NCI-H82 treated with DMSO at 0.1 percent for 48 hours (cell line): ENCODE measurements around the gene EIF2B1.

ENCODE experiments used
- DNase-seq: peaks from one replicate; lab custom pipeline; 2025; ENCODE audit not compliant: unreplicated experiment; lab: John Stamatoyannopoulos, UW

The EIF2B1 gene

GRCh38 chr12:123633379-123634141 is at the start of gene EIF2B1, which contains the start of gene GTF2H3:
Gene EIF2B1, minus strand, starts transcription at chr12:123633686. Its CDS starts 129 bp downstream, at chr12:123633557.
Gene GTF2H3, plus strand, starts transcription at chr12:123633829. Its CDS starts 31 bp downstream, at chr12:123633860.
- DNase-seq = peak; percentile 93

DNA sequence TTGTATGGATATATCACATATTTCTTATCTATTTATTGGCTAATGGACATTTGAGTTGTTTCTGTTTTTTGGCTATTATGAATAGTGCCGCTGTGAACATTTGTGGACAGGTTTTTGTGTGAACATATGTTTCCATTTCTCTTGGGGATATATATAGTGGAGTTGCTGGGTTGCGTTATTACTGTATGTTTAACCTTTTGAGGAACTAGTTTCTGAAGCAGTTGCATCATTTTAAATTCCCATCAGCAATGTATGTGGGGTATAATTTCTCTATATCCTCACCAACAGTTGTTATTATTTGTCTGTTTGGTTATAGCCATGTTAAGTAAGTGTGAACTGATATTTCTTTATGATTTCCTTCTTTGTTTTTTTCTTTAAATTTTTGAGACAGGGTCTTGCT is 48.1 kb upstream of the EIF2B1 start:
- no peak for DNase-seq

- DNase-seq = no peak
Observed at GRCh38 chr12:123678981-123679380, 45.5 kb upstream of the EIF2B1 start.

- no peak for DNase-seq
Observed at GRCh38 chr12:123676616-123677320, 43.3 kb upstream of the EIF2B1 start.

DNA sequence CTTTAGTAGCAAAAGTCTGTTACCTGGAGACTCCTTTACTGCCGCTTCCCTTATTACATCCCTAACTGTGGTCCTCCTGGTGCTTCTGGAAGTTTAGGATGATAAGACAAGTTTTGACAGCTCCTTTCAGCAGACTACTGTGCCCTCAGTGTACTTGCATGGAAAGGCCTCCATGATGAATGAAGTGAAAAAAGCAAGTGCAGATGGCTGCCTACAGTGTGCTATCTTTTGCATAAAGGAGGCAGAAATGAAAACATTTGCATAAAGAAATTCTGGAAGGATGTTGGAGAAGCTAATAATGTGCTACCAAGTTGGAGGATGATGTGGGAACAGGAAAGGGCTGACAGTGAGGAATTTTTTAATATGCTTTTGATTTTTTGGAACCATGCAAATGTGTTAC is 42.0 kb upstream of the EIF2B1 start:
- DNase-seq = no peak

DNA sequence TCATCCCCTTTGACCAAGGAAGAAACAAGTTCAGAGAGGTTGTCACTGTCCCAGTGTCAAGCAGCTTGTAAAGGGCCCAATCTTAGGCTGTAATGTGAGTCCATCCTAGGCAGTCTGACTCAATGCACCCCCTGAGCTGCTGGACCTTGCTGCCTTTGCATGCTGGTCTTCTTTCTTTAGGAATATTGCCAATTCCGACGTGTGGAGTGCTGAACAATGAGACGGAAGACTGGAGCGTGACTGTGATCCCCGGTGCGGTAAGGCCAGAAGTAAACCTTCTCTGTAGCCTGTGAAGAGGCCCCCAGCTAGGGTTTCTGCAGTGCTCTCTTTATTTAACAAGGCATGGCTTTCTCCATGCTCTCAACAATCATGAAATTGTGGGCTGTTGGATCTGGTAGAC is 38.4 kb upstream of the EIF2B1 start:
- no peak for DNase-seq

DNA sequence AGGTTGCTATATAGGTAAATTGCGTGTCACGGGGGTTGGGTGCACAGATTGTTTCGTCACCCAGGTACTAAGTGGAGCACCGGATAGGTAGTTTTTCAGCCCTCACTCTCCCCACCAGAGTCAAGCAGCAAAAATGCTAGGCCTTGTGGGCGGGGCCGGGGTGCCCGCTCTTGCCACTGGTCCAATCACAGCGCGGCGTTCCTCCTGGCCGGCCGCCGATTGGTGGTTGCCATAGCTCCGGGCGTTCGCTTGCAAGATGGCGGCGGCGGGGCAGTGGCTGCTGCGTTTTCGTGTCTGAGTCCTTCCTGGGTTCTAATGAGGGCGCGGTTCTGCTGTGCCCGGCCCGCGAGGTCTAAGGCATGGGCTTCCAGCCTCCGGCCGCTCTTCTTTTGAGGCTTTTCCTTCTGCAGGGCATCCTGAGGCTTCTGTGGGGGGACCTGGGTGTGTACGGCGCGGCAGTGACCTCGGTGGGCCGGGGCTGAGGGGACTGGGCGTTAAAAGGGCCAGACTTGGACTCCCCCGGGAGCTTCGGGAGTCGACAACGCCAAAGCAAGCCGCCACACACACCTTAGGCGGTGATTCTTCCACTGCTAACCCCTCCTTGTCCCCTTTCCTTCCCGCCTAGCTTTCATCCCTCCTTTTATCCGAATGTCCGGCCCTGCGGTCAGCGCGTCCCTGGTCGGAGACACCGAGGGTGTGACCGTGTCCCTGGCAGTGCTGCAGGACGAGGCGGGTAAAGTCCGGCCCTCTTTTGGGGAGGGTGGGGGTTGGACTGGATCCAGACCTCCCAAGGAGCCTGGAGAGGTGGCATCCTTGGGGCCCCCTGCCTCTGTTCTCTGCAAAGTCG is 37.6 kb upstream of the EIF2B1 start, which contains the start of gene TCTN2:
TSS of gene TCTN2 (plus strand) at position 232 of the 847 bp plus-strand sequence. CDS start at position 360, 128 bp downstream.
- DNase-seq = peak; percentile 86

DNA sequence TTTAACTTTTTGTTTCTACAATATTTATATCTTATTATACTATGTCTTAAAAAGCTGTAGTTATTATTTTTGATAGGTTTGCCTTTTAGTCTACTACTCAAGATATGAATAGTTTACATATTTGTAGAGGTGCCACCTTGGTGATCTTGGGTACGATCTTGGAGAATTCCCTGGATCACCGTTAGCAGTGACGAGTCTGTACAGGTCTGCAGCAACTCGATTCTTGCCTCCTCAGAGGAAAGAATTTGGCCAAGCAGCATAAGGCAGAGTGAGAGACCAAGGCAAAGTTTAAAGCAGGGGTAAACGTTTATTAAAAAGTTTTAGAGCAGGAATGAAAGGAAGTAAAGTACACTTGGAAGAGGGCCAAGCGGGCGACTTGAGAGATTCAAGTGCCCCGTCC is 34.3 kb upstream of the EIF2B1 start:
- DNase-seq = no peak

- no peak for DNase-seq
Observed at GRCh38 chr12:123659996-123660727, 26.7 kb upstream of the EIF2B1 start.

DNA sequence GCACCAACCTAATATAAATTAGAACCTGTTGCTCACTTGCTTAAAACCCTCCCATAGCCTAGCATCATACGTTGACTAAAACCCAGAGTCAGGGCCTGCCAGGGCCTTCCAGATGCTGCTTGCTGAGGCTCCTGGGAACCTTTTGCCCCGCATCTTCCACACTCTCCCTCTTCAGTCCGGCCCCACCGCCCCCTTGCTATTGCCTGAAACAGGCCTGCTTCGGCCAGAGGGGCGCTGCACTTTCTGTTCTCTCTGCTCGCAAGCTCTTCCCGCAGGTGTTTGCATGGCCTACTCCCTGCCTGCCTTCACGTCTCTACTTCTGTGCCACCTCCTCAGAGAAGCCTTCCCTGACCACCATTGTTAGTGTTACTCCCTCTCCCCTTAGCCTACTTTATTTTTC is 23.7 kb upstream of the EIF2B1 start:
- no peak for DNase-seq

DNA sequence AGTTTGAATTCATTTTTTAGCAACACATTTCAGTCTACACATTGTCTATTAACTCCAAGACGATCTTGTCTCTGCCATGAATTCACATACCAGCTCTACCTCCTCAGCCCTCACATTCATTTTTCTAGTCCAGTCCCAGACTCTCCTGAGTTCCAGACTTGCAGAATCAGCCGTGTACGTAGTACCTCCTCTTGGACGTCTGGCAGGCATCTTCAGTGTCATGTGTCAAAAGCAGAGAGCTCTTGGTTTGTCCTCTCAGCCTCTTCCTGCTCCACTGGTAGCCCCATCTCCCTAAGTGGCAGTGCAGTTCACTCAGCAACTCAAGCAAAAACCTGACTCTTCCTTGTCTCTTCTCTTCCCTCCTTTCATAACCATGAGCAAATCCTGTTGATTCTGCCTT is 22.9 kb upstream of the EIF2B1 start:
- no peak for DNase-seq

GRCh38 chr12:123655420-123655819 is 21.9 kb upstream of the EIF2B1 start:
- no peak for DNase-seq

- no peak for DNase-seq
Observed at GRCh38 chr12:123654129-123654701, 20.7 kb upstream of the EIF2B1 start.

- DNase-seq = no peak
Observed at GRCh38 chr12:123648401-123648800, 14.9 kb upstream of the EIF2B1 start.

GRCh38 chr12:123645878-123646277 is 12.4 kb upstream of the EIF2B1 start:
- DNase-seq = no peak

- no peak for DNase-seq
Observed at GRCh38 chr12:123645380-123645779, 11.9 kb upstream of the EIF2B1 start.

DNA sequence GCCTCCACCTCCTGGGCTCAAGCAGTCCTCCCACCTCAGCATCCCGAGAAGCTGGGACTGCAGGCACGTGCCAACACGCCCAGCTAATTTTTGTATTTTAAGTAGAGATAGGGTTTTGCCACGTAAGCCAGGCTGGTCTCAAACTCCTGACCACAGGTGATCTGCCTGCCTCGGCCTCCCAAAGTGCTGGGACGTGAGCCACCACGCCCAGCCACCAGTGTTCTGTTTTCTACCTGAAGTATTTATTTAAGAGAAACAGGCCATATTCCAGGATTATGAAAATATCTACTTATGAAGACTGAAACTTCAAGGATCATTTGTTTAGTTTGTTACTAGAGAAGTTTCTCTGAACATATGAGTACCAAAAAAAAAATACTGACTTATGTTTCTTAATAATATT is 10.4 kb upstream of the EIF2B1 start:
- no peak for DNase-seq

- DNase-seq = no peak
Observed at GRCh38 chr12:123634142-123634561, 666 bp upstream of the EIF2B1 start.

- no peak for DNase-seq
Observed at GRCh38 chr12:123621619-123622530, 11.6 kb downstream of the EIF2B1 start.
